ENCODE data around the gene ACSS1. TPM values are rescaled to one million over a fixed set of nuclear protein-coding genes. Genes with fewer than 3 reads are reported as not detected.

The ACSS1 gene
- total RNA-seq, 1 donor from 2014 or later: 0.27 TPM

- no peak overlapping the region for H3K27ac Mint-ChIP-seq (ENCODE audit: unreplicated experiment)
- no peaks in the 10 kb centered on the region for H3K79me2 ChIP-seq (ENCODE audit: insufficient read depth, low read length)
- H4K20me1 ChIP-seq (ENCODE audit: insufficient read depth, low read length): no peaks in the 10 kb centered on the region
- DNase-seq (ENCODE audit: low read depth) (no peak), FAIRE-seq (no peak)
- peaks cover 82% of the 10 kb centered on the region for H3K27me3 Mint-ChIP-seq (ENCODE audit: low read depth, unreplicated experiment)
- H3K27ac ChIP-seq (ENCODE audit: low read depth, low read length): no peak overlapping the region
- H2AFZ ChIP-seq (ENCODE audit: low read depth, low read length): no peak overlapping the region
- H3K4me1 Mint-ChIP-seq (ENCODE audit: low read depth, unreplicated experiment): no peaks in the 10 kb centered on the region
- no peak overlapping the region for H3K9ac ChIP-seq (ENCODE audit: low read length)
- H3K36me3 ChIP-seq (ENCODE audit: insufficient read depth, low read length): no peaks in the 10 kb centered on the region
- H3K4me2 ChIP-seq (ENCODE audit: low read length): no peak overlapping the region
- H3K9me3 Mint-ChIP-seq (ENCODE audit: unreplicated experiment): peaks cover 18% of the 10 kb centered on the region
- H3K36me3 Mint-ChIP-seq (ENCODE audit: low read depth, unreplicated experiment): no peaks in the 10 kb centered on the region
- H3K4me3 ChIP-seq (ENCODE audit: insufficient read depth, low read depth, low read length): no peak overlapping the region
- TF ChIP-seq CTCF (IDR thresholded peaks at IDR 0.05; ENCODE audit: insufficient read depth, low read depth, low read length) (no peak), EZH2 (IDR thresholded peaks at IDR 0.05; ENCODE audit: insufficient read depth, low read length) (no peak)
- H3K9me3 ChIP-seq (ENCODE audit: insufficient read depth, low read depth, low read length): no peaks in the 10 kb centered on the region
- peaks cover 5% of the 10 kb centered on the region for H3K4me1 ChIP-seq (ENCODE audit: insufficient read depth, low read length)
- H3K27me3 ChIP-seq (ENCODE audit: insufficient read depth, low read length): peaks cover 55% of the 10 kb centered on the region
- H3K4me3 Mint-ChIP-seq (ENCODE audit: unreplicated experiment): no peak overlapping the region
Measured at GRCh38 chr20:25088267-25088666, 30.3 kb upstream of the ACSS1 start.

GRCh38 chr20:25087186-25087929 lies 29.4 kb upstream of the ACSS1 start:
- H3K4me3 ChIP-seq (ENCODE audit: insufficient read depth, low read depth, low read length): no peak overlapping the region
- H3K27ac ChIP-seq (ENCODE audit: low read depth, low read length): no peak overlapping the region
- Mint-ChIP-seq H3K4me3 (ENCODE audit: unreplicated experiment) (no peak overlapping the region), H3K27me3 (ENCODE audit: low read depth, unreplicated experiment) (peaks cover 89% of the 10 kb centered on the region), H3K4me1 (ENCODE audit: low read depth, unreplicated experiment) (no peaks in the 10 kb centered on the region), H3K9me3 (ENCODE audit: unreplicated experiment) (peaks cover 21% of the 10 kb centered on the region), H3K27ac (ENCODE audit: unreplicated experiment) (no peak overlapping the region), H3K36me3 (ENCODE audit: low read depth, unreplicated experiment) (no peaks in the 10 kb centered on the region)
- no peaks in the 10 kb centered on the region for H4K20me1 ChIP-seq (ENCODE audit: insufficient read depth, low read length)
- TF ChIP-seq EZH2 (IDR thresholded peaks at IDR 0.05; ENCODE audit: insufficient read depth, low read length): no peak
- TF ChIP-seq CTCF (IDR thresholded peaks at IDR 0.05; ENCODE audit: insufficient read depth, low read depth, low read length): no peak
- H3K4me1 ChIP-seq (ENCODE audit: insufficient read depth, low read length): peaks cover 6% of the 10 kb centered on the region
- no peaks in the 10 kb centered on the region for H3K36me3 ChIP-seq (ENCODE audit: insufficient read depth, low read length)
- H3K79me2 ChIP-seq (ENCODE audit: insufficient read depth, low read length): no peaks in the 10 kb centered on the region
- no peak overlapping the region for H3K9ac ChIP-seq (ENCODE audit: low read length)
- H2AFZ ChIP-seq (ENCODE audit: low read depth, low read length): no peak overlapping the region
- H3K9me3 ChIP-seq (ENCODE audit: insufficient read depth, low read depth, low read length): no peaks in the 10 kb centered on the region
- DNase-seq (ENCODE audit: low read depth) (no peak), FAIRE-seq (no peak)
- H3K27me3 ChIP-seq (ENCODE audit: insufficient read depth, low read length): peaks cover 64% of the 10 kb centered on the region
- H3K4me2 ChIP-seq (ENCODE audit: low read length): no peak overlapping the region

Measured in astrocyte (in vitro differentiated cells and primary cell).